Epithelial cell of esophagus (primary cell): ENCODE measurements around the gene B3GNT9.

ENCODE experiments used
- DNase-seq: peaks from one replicate; pipeline ENCODE4 v3.0.0; 2010; ENCODE audit warnings: low read depth
- H3K4me3 ChIP-seq: 2 replicates; pipeline ENCODE4 v1.5.1; 2011; ENCODE audit warnings: mild to moderate bottlenecking, low read length, control low read depth
- TF ChIP-seq, protein P1 (sequence below): IDR thresholded peaks from 2 replicates; pipeline ENCODE4 v1.5.1; 2011; ENCODE audit warnings: low read depth, mild to moderate bottlenecking, low read length, control low read depth, inconsistent platforms; ENCODE audit not compliant: insufficient read depth; ENCODE audit errors: missing control alignments

B3GNT9 gene

DNA sequence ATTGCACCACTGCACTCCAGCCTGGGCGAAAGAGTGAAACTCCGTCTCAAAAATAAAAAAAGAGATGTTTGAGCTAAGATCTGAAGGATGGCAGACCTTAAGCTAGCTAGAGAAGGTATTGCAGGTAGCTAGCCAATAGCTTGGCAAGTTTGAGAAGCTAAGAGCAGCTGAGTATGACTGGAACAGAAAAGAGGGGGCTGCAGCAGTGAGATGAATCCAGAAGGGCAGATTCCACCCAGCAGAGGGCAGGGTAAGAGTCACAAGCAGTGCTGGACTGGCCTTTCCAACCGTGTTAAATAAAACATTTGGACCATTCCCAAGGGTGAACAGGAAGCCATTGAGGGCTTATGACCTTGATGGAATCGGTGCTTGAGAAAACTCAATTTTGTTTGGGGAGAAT is 46.7 kb downstream of the B3GNT9 start:
- DNase-seq = no peak
- TF ChIP-seq, protein P1, sequence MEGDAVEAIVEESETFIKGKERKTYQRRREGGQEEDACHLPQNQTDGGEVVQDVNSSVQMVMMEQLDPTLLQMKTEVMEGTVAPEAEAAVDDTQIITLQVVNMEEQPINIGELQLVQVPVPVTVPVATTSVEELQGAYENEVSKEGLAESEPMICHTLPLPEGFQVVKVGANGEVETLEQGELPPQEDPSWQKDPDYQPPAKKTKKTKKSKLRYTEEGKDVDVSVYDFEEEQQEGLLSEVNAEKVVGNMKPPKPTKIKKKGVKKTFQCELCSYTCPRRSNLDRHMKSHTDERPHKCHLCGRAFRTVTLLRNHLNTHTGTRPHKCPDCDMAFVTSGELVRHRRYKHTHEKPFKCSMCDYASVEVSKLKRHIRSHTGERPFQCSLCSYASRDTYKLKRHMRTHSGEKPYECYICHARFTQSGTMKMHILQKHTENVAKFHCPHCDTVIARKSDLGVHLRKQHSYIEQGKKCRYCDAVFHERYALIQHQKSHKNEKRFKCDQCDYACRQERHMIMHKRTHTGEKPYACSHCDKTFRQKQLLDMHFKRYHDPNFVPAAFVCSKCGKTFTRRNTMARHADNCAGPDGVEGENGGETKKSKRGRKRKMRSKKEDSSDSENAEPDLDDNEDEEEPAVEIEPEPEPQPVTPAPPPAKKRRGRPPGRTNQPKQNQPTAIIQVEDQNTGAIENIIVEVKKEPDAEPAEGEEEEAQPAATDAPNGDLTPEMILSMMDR = peak; percentile 22

DNA sequence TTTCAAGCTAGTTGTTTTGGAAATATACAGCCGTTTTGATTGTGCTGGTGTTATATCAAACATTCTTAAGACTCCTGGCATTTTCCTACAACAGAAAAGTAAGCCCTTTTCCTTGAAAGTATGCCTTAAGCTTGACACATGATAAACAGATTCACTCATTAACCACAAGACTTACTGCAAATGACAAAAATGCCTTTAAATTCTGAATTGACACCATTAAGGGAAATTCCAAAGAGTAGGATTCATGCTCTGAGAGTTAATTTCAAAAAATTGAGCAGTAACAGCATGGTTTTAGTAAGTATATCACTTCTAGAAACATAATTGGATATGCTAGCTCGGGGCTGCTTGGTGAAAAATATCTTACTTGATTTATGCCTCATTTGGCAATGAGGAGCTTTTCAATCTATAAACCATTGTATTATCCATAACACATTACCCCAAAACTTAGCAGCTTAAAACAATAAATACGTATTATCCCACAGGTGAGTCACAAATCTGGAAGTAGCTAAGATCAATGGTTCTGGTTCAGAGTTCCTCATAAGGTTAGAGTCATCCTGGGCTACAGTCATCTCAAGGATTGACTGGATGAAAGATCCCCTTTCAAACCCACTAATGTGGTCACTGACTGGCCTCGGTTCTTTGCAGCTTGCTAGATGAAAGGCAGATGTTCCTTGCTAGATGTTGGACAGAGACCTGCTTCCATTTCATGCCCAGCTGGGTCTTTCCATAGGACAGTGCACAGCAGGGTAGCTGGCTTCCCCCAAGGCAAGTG is 49.3 kb downstream of the B3GNT9 start:
- TF ChIP-seq, protein P1 = no peak
- DNase-seq = no peak

More for the DNA sequence above, 46.7 kb downstream of the B3GNT9 start:
- H3K4me3 ChIP-seq = no peak overlapping the region

DNA sequence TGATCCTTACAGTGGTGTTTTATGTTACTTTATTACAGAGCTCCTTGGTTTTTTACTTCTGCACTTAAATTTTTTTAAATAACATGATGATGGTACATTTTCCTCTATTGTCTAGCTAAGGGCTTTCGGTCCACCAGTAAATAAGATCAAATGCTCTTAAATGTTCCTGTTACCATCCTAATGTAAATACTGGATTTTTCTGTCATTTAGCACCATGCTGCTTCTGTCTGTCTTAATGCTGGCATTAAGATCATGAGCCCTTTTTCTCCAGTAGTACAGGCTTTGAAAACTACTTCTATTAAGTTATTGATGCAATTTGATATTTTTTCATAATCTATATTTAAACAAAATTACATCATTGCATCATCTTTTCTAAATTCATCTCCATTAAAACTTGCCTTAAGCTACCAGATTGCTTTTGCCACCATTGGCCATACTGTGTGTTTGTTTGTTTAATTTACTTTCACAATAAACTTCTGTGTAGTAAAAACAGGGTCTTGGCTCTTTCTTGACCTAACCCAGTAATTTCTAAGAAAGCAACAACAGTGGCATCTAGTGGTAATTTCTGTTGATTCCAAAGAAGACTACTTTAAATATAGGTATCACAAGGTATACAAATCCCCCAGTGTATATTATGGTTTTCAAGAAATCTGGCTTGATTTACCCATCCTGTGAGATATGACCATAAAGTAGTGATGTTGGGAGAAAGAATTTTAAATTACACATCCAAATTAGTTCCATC is 50.1 kb downstream of the B3GNT9 start:
- H3K4me3 ChIP-seq = no peak overlapping the region
- DNase-seq = peak; percentile 29
- TF ChIP-seq, protein P1 = peak; percentile 13

More for the DNA sequence above, 49.3 kb downstream of the B3GNT9 start:
- H3K4me3 ChIP-seq = no peak overlapping the region

DNA sequence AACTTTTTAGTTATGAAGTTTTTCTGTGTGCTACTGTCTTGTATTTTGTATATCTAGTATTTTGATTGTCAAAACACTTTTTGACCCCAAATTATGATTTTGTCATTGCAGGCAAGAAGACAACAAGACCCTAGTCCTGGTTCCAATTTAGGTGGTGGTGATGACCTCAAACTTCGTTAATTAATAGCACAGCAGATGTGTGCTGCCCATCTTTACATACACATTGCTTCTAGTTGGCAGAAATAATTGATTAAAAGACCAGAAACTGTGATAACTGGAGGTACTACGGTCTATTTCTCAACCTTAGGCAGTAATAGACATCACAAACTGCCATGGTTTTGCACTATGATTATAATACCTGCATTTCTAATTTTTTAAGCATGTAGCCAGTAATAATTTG is 52.2 kb downstream of the B3GNT9 start:
- no peak overlapping the region for H3K4me3 ChIP-seq
- TF ChIP-seq, protein P1 = no peak
- DNase-seq = no peak
